Nephron progenitor cell (in vitro differentiated cells): ENCODE data around the gene PIAS4.

Experiments
- DNase-seq: peaks from one replicate; pipeline ENCODE4 v3.0.0; 2021
- H3K27ac Mint-ChIP-seq: 2 replicates; pipeline ENCODE4 v1.8.0; 2021; ENCODE audit warnings: mild to moderate bottlenecking, moderate library complexity, mixed read lengths
- H3K27me3 Mint-ChIP-seq: 2 replicates; pipeline ENCODE4 v1.8.0; 2021; ENCODE audit warnings: mild to moderate bottlenecking, low read depth, mixed read lengths; ENCODE audit not compliant: poor library complexity
- H3K36me3 Mint-ChIP-seq: 2 replicates; pipeline ENCODE4 v1.8.0; 2021; ENCODE audit warnings: low read depth, mixed read lengths
- H3K4me1 Mint-ChIP-seq: 2 replicates; pipeline ENCODE4 v1.8.0; 2021; ENCODE audit warnings: mixed read lengths
- H3K4me3 Mint-ChIP-seq: 2 replicates; pipeline ENCODE4 v1.8.0; 2021; ENCODE audit warnings: mild to moderate bottlenecking, moderate library complexity, mixed read lengths
- H3K9me3 Mint-ChIP-seq: 2 replicates; pipeline ENCODE4 v1.8.0; 2021; ENCODE audit warnings: mild to moderate bottlenecking, moderate library complexity, mixed read lengths
- TF ChIP-seq, protein P1 (sequence below): fragments of 200-600 bp; sonication (generic); IDR thresholded peaks from 2 replicates; pipeline ENCODE4 v1.5.0; 2021; ENCODE audit warnings: antibody characterized with exemption

The PIAS4 gene

GRCh38 chr19:4081441-4082129 lies 74.0 kb downstream of the PIAS4 start:
- no peaks in the 10 kb centered on the region for H3K9me3 Mint-ChIP-seq
- no peaks in the 10 kb centered on the region for H3K36me3 Mint-ChIP-seq
- peaks cover 12% of the 10 kb centered on the region for H3K27me3 Mint-ChIP-seq
- no peak for DNase-seq
- no peak overlapping the region for H3K27ac Mint-ChIP-seq
- no peak overlapping the region for H3K4me3 Mint-ChIP-seq
- TF ChIP-seq, protein P1, sequence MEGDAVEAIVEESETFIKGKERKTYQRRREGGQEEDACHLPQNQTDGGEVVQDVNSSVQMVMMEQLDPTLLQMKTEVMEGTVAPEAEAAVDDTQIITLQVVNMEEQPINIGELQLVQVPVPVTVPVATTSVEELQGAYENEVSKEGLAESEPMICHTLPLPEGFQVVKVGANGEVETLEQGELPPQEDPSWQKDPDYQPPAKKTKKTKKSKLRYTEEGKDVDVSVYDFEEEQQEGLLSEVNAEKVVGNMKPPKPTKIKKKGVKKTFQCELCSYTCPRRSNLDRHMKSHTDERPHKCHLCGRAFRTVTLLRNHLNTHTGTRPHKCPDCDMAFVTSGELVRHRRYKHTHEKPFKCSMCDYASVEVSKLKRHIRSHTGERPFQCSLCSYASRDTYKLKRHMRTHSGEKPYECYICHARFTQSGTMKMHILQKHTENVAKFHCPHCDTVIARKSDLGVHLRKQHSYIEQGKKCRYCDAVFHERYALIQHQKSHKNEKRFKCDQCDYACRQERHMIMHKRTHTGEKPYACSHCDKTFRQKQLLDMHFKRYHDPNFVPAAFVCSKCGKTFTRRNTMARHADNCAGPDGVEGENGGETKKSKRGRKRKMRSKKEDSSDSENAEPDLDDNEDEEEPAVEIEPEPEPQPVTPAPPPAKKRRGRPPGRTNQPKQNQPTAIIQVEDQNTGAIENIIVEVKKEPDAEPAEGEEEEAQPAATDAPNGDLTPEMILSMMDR: no peak
- H3K4me1 Mint-ChIP-seq: peaks cover 34% of the 10 kb centered on the region

GRCh38 chr19:4082172-4082571 lies 74.6 kb downstream of the PIAS4 start:
- Mint-ChIP-seq H3K27ac (no peak overlapping the region), H3K4me1 (peaks cover 33% of the 10 kb centered on the region), H3K4me3 (no peak overlapping the region), H3K36me3 (no peaks in the 10 kb centered on the region), H3K27me3 (peaks cover 12% of the 10 kb centered on the region), H3K9me3 (no peaks in the 10 kb centered on the region)
- DNase-seq: no peak
- TF ChIP-seq, protein P1: no peak

DNA sequence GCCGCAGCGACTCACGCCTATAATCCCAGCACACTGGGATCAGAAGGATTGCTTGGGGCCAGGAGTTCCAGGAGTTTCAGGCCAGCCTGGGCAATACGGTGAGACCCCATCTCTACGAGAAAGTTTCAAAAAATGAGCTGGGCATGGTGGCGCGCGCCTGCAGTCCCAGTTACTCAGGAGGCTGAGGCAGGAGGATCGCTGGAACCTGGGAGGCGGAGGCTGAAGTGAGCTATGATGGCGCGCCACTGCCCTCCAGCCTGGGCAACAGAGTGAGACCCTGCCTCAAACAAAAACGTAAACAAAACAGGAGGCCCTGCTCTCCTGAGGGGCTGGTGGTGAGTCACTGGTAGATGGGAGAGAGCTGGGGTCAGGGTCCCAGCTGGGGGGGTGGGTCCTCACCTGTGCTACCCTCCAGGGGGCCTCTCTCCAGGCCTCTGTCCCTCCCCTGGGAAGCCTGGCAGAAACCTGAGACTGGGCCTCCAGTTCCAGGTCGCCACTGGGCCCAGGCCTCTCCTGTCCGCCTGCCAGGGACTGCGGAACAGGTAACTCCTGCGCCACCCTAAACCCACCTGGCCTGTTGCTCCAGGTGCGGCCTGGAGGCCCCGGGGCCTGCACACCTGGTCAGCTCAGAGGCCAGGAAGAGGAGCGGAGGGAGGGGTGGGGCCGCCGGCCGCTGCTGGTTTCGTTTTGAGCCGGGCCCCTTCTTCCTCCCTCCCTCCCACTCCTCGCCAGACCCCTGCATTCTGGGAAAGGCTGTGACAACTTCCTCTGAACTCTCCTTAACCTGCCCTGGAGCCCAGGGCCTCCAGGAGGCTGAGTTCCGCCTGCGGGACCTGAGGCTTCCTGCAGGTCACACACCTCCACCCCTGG lies 76.4 kb downstream of the PIAS4 start:
- no peaks in the 10 kb centered on the region for H3K9me3 Mint-ChIP-seq
- H3K27me3 Mint-ChIP-seq: peaks cover 6% of the 10 kb centered on the region
- no peak overlapping the region for H3K27ac Mint-ChIP-seq
- no peak overlapping the region for H3K4me3 Mint-ChIP-seq
- H3K36me3 Mint-ChIP-seq: no peaks in the 10 kb centered on the region
- peaks cover 20% of the 10 kb centered on the region for H3K4me1 Mint-ChIP-seq
- DNase-seq: no peak
- TF ChIP-seq, protein P1: no peak

GRCh38 chr19:4084547-4084877 lies 77.0 kb downstream of the PIAS4 start:
- Mint-ChIP-seq H3K36me3 (no peaks in the 10 kb centered on the region), H3K27ac (no peak overlapping the region), H3K4me3 (no peak overlapping the region), H3K27me3 (peaks cover under 1% of the 10 kb centered on the region), H3K9me3 (no peaks in the 10 kb centered on the region), H3K4me1 (peaks cover 20% of the 10 kb centered on the region)
- TF ChIP-seq, protein P1: no peak
- no peak for DNase-seq

DNA sequence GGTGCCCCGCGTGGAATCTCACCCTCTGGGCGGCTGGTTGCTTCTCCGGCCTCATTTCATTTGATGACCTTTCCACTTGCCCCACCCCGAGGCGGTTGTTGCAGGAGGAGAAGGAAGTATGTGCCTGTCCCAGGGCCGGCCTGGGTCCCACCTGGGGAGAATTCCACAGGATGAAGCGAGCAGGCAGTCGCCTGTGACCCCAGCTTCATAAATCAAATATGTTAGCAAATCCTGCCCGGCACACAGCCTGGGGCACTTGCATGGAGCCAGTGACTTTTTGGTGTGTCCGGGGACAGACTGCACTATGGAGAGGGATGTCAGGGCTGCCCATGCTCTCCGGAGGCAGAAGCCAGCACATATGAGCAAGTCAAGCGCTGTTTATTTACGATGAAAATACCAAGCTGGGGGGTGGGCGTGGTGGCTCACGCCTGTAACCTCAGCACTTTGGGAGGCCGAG lies 78.9 kb downstream of the PIAS4 start:
- Mint-ChIP-seq H3K36me3 (no peaks in the 10 kb centered on the region), H3K9me3 (no peaks in the 10 kb centered on the region)
- no peak for DNase-seq

More for the DNA sequence above, 78.9 kb downstream of the PIAS4 start:
- TF ChIP-seq, protein P1: no peak
- H3K27ac Mint-ChIP-seq: peak overlapping the region; percentile 68
- H3K4me1 Mint-ChIP-seq: peaks cover 20% of the 10 kb centered on the region
- H3K27me3 Mint-ChIP-seq: no peaks in the 10 kb centered on the region
- H3K4me3 Mint-ChIP-seq: no peak overlapping the region
